HG03439 (cell line): ENCODE results near the gene SBNO2.
"Not testable (repeated sequence)": the region's sequence is repeated elsewhere in the genome, so short reads cannot be mapped to it uniquely, and the experiment has no call there.

Experiments
- ATAC-seq: cut with Tn5 transposase; IDR thresholded peaks from one replicate; pipeline ENCODE4 v1.9.1; 2021; ENCODE audit warnings: mild to moderate bottlenecking, moderate library complexity; ENCODE audit not compliant: unreplicated experiment

SBNO2 gene

GRCh38 chr19:1122021-1122971 is 51.8 kb downstream of the SBNO2 start:
- no peak for ATAC-seq

GRCh38 chr19:1121395-1121794 is 52.7 kb downstream of the SBNO2 start:
- no peak for ATAC-seq

- no peak for ATAC-seq
Observed at GRCh38 chr19:1119475-1120217, 54.4 kb downstream of the SBNO2 start.

GRCh38 chr19:1118999-1119398 is 55.1 kb downstream of the SBNO2 start:
- no peak for ATAC-seq

- no peak for ATAC-seq
Observed at GRCh38 chr19:1117654-1118053, 56.4 kb downstream of the SBNO2 start.

- ATAC-seq = no peak
Observed at GRCh38 chr19:1116726-1117581, 57.1 kb downstream of the SBNO2 start.

GRCh38 chr19:1115646-1116420 is 58.2 kb downstream of the SBNO2 start:
- ATAC-seq = no peak

GRCh38 chr19:1114728-1115127 is 59.3 kb downstream of the SBNO2 start:
- ATAC-seq = not testable (repeated sequence)

DNA sequence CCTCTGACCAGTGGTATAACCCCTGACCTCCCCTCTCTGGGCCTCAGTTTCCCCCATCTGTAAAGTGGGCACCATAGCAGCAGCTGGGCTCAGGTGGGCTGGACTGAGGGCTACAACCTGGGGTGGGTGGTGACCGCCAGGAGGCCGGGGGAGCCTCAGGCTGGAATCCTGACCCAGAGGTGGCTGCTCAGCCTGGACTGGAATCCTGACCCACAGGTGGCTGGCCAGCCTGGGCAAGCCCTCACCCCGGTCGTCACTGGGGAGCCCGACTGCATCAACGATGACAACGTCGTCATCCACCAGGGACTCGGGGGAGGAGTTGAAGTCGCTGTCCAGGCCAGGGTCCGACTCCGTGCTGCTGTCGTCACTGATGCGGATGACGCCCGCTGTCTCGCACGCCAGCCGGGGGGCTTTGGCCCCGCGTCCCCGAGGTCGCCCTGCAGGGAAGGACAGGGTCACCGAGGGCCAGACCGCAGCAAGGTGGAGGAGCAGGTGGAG is 60.0 kb downstream of the SBNO2 start:
- ATAC-seq = no peak

DNA sequence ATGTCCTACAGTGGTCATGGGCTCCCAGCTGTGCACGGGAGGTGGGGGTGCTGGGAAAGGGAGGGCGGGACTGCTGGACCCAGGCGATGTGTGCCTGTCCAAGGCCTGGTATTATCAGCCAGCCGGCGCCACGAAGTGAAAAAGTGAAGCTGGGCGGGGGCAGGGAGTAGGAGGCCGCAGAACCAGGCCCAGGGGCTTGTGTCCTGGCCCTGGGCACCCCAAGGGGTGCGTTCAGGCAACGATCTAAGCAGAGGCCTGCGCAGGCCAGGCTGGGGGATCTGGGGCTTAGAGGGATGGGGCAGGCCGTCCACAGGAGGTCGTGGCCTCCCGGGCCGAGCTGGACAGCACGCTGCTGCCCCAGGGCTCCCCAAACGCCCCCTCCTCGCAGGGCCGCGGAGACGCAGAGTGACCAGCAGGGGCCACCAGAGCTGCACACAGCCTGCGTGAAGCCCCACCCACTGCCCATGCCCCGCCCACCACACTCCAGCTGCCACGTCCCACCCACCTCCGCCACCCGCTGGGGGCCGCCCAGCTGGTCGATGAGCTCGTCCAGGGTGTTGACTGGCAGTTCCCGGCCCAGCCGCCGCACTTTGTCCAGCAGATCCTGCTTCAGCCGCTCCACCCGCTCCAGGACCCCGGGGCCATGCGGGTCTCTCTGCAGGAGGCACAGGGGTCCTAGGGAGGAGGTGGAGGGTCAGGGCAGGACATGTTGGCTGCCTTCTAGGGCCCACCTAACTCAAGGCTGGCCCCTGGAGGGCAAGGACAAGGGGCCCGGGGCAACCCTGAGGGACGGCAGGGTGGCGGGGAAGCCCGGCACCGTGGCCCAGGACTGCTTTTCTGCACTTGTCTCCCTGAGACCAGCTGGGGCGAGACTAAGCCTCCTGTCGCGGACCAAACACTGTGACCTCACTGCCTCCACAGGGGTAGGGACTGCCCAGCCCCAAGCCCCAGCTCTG is 60.8 kb downstream of the SBNO2 start:
- no peak for ATAC-seq

- no peak for ATAC-seq
Observed at GRCh38 chr19:1112268-1113029, 61.6 kb downstream of the SBNO2 start.

GRCh38 chr19:1111641-1112267 is 62.3 kb downstream of the SBNO2 start:
- no peak for ATAC-seq

DNA sequence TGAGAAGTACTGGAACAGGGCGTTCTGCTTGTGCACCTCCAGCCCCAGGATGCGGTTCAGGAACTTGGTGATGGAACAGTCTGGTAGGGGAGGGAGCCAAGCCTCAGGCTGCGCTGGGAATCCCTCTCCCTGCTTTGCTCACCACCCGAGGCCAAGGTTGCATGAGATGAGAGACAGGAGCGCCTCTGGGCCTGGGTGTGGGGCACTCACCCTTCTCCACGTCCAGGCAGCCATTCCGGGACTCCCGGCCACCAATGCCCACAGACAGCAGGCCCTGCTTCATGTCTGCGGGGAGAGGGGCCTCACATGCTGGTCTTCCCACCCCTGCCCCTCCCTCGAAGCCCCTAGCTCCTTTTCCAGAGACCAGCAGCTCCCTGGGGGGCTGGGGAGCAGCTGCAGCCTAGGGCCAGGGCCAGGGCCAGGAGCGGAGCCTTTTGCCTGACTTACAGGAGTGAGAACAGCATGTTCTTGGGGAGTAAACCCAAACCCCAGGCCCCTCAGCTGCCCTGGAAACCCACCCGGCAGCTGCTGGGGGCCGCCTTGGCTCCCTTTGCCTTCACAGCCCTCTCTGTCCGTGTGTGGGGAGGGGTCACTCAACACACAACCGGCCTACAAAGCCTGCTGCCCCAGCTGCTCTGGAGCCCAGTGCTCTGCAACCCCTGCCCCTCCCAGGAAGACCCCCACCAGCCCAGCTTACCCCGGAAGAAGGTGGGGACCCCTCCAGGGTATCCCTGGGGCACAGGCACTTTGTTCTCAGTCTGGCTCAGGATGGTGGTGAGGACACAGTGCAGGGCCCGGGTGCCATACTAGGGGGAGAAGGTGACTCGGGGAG is 63.0 kb downstream of the SBNO2 start:
- ATAC-seq = no peak

DNA sequence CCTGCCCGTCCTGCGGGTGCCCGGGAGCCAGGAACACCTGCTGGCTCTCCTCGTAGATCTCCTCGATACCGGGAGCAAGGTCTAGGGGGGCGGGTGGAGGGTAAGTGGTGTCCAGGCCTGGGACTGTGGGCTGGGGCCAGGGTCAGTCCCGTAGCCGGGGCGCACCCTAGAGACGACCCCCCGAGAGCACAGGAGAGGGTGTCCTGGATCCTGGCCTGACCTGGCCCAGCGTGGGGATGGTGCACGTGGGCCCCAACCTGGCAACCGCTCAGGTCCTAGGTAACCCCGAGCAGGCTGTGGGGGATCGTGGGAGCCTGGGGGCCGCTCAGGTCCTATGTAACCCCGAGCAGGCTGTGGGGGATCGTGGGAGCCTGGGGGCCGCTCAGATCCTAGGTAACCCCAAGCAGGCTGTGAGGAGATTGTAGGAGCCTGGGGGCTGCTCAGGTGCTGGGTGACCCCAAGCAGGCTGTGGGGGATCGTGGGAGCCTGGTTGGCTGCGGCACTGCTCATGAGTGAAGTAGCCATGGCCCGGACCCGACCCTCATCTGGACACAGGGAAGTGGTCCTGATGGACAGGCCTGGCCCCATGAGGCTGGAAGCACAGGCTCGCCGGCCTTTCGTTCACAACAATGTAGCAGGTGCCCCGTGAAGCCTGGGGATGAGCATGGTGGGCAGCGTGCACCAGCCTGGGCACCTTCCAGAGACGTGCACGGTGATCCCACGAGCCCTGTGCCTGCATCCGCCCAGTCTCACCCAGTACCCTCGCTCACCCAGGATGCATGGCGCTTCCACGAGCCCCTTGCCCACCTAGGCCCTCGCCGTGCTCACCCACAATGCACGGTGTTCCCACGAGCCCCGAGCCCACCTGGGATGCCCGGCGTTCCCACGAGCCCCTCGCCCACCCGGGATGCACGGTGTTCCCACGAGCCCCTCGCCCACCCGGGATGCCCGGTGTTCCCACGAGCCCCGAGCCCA is 64.1 kb downstream of the SBNO2 start:
- ATAC-seq = no peak

DNA sequence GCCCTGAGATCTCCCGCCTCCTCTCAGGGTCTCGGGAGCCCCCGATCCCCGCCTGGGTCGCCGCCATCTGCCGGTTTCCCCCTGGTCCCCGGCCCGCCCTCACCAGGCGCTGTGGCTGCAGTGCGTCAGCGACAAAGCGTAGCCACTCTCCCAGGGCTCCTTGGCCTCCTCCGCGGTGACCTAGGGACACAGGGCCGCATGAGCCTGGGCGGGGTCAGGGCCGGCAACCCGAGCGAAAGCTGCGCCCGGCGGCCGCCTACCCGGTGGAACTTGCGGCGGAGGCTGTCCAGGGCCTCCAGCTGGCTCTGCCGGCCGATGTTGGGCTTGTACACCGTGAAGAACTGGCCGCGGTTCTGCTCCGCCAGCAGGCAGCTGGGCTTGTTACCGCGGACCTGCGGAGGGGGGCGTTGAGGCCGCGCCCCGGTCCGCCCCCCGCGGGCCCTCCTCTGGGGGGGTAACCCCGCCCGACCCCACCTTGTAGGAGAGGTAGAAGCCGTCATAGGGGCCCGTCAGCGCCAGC is 65.0 kb downstream of the SBNO2 start:
- ATAC-seq = no peak
